G401 (cell line): ENCODE measurements around the gene KCNAB3. TPM values are rescaled to one million over a fixed set of nuclear protein-coding genes. Genes with fewer than 3 reads are reported as not detected.
"Not testable (repeated sequence)": the region's sequence is repeated elsewhere in the genome, so short reads cannot be mapped to it uniquely, and the experiment has no call there.

Experiments used
- DNase-seq: peaks from one replicate; pipeline ENCODE4 v3.0.0-alpha.2; 2015; ENCODE audit warnings: low spot score
- in situ Hi-C: cut with HindIII; loops from 2 replicates; pipeline ENCODE4 v1.10.0; 2016; ENCODE audit warnings: low sequenced_read_pairs, mixed read lengths
- total RNA-seq: library from RNA; depleted of rRNA; stranded (reverse); fragments of >200 nt; shearing (Covaris generic); gene quantifications from 2 replicates; pipeline ENCODE4 v1.2.3, GENCODE V29; 2014; rRNA removed

The KCNAB3 gene
- total RNA-seq: 0.49 TPM in 1 of 2 replicates, not detected in the other

DNA sequence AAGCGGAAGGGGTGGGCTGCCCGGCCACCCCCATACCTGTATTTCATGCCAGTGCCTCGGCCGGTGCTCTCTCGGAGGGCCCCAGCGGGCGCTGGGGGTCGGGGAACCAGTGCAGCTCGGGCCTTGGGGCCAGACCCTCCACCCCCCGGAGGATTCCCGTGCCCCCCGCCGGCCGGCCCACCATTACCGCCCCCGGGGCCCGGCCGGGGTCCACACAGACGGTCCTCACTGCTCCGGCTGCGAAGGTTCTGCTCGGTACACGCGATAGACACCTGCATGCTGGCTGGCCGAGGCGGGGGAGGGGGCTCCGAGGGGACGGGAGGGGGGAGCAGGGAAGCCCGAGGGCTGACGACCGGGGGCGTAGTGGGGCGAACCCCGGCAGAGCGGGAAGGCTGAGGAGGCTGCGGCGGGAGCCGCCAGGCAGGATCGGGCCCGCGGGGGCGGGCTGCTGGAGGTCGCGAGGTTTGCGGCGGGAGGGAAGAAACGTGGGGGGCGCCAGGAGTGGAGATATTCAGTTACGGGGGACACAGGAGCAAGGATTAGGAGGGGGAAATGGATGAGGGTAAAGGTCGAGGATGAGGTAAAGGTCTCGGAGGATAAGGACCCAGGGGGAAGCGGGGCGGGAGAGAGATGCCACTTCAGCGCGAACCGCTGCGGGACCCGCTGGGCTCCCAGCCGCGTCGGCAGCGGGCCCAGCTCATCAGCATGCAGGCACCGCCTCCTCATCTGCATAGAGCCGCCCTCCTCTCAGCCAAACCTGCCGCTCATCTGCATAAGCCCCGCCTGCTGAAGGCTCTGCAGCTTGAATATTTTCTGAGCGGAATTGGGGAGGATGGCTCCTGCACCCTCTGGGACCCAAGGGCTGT, at the start of gene KCNAB3:
KCNAB3 (minus strand) TSS at position 699 of the 866 bp plus-strand sequence; CDS start at position 278, 421 bp downstream.
- peak; percentile 94 for DNase-seq

DNA sequence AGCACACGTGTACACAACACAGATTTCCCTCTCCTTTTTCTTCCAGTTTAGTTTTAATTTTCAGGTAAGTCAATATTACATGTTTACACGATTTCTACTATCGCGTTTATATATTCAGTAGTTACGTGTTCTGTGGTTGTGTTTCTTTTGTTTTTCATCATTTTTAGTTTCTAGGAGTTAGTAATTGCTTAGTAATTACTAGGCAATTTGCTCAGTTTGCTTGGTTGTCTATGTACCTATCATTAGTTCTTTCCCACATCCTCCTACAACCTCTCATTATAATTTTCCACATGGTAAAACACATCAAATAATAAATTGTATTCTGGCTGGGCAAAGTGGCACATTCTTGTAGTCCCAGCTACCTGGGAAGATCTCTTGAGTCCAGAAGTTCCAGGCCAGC, 48.1 kb upstream of the KCNAB3 start:
- in situ Hi-C loops: no loop called here
- no peak for DNase-seq

More for the DNA sequence above, at the start of gene KCNAB3:
- in situ Hi-C loops: loop anchor here (5.0 kb wide), 1 partner anchor 88 kb away; no protein-coding TSS in a partner anchor

DNA sequence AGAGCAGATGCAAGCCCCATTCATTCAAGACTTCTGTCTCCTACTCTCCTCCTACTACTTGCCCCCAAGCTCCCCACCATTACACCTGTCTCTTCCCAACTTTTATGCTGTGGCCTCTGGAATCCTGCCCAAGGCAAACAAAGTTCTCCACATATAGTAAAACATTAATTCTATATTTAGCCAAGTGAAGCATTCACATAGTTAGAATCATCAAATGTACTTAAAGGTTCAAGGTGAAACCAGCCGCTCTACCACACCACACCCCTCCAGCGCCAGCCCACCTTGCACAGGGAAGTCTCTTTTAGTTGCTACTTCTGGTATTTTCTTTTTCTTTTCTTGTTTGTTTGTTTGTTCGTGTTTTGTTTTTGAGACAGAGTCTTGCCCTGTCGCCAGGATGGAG, 47.4 kb upstream of the KCNAB3 start:
- in situ Hi-C loops: no loop called here
- DNase-seq: no peak

DNA sequence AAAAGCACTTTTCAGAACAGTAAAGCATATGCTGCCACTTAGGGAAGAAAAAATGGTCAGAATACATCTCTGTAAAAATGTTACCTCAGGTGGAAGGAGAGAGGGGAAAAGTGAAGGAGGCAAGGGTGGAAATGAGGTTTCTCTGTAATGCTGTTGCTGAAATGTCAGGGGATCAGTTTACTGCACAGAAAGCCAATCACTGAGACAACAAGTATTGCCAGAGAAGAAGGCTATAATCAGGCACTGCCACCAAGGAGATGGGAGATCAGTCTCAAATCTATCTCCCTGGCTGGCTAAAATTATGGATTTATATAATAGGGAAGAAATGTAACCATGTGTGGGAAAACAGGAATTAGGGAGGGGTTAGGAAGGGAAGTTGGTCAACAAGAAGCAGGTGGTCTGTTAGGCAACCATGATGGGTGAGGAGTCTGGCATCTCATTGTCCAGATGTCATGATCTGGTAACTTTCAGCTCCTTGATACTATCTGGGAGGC, 45.0 kb upstream of the KCNAB3 start:
- in situ Hi-C loops: no loop called here
- DNase-seq: no peak

DNA sequence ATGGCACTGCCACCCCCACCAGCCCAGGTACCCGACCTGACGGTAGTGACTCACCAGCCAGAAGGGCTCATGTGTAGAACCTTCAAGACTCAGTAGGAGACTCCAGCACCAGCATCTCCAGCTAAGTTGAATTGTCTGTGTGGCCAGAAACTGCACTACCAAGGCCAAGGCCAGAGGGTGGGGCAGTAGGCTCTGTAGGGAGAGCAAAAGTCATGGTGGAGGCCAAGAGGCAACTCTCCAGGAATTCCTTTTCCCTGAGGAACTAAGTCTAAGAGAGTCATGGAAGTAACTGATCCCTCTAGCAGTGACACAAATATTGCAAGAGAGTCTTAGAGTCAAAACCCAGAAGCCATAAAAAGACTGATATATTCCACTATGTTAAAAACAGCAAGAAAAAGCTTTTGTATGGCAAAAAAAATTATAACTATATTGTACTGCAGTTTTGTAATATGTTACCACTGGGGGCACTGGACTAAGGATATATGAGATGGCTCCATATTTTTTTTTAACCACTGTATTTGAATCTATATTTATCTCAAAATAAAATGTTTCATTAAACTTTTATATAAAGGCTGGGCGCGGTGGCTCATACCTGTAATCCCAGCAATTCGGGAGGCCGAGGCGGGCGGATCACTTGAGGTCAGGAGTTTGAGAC, 42.6 kb upstream of the KCNAB3 start:
- DNase-seq: no peak
- in situ Hi-C loops: no loop called here

DNA sequence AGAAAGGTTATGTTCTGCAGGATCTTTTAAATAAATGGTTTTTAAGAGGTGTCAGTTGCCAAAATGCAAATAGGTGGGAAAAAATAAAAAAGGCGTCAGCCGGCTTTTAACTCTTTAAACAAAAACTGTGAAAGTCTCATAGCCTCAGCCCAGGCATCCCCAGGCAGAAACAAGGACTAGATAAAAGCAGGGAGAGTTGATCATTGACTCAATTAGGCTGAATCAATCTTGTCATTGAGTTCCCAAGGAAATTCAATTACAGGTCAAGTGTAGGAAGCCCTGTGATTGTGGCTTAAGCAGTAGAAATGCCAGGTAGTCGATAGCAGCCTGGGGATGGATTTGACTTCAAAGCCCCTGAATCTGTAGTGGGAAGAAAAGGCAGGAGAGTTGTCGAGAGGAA, 42.0 kb upstream of the KCNAB3 start:
- no peak for DNase-seq
- in situ Hi-C loops: no loop called here

DNA sequence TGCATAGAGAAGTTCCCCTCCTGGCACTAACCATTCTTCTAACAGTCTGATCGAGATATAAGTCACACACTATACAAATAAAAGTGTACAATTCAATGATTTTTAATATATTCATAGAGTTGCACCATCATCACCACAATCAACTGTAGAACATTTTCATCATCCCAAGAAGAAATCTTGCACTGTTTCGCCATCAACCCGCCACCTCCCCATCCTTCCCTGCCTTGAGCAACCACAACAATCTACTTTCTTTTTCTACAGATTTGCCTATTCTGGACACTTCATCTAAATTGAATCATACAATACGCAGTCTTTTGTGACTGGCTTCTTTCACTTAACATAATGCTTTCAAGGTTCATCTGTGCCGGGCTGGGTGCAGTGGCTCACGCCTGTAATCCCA, 39.8 kb upstream of the KCNAB3 start:
- in situ Hi-C loops: no loop called here
- no peak for DNase-seq

DNA sequence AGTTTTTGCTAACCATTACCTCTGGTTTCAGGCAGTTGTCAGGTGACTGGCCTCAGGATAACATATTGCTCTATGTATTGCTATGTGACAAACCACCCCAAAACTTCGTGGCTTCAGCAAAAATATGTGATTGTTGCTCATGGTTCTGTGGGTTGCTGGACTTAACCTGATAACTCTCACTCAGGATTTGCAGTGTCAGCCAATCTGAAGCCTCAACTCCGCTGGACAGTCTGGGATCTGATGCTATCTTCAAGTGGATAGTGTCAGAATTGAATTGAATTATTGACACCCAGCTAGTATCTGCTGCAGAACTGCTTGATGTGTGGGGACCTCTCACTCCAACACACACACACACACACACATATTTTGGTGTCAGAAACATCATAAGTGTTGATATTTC, 38.1 kb upstream of the KCNAB3 start:
- DNase-seq: no peak
- in situ Hi-C loops: no loop called here

DNA sequence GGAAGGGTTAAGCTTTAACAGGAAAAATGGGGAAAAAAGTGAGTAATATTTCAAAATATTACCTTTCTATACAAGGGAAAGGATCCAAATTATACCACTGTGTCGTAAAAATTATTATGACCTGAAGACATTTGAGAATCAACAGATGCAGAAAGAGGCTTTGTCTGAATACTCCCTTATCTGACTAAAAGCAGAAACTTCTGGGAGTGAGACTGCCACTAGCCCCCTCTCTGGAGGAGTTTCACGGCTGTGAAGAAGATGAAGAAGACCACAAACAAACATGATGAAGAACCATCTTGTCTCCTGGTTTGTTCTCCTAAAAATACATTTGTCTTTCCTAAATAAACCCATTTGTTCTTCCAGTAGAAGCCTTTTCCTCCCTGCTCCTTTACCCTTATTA, 31.8 kb upstream of the KCNAB3 start:
- no peak for DNase-seq
- in situ Hi-C loops: no loop called here

DNA sequence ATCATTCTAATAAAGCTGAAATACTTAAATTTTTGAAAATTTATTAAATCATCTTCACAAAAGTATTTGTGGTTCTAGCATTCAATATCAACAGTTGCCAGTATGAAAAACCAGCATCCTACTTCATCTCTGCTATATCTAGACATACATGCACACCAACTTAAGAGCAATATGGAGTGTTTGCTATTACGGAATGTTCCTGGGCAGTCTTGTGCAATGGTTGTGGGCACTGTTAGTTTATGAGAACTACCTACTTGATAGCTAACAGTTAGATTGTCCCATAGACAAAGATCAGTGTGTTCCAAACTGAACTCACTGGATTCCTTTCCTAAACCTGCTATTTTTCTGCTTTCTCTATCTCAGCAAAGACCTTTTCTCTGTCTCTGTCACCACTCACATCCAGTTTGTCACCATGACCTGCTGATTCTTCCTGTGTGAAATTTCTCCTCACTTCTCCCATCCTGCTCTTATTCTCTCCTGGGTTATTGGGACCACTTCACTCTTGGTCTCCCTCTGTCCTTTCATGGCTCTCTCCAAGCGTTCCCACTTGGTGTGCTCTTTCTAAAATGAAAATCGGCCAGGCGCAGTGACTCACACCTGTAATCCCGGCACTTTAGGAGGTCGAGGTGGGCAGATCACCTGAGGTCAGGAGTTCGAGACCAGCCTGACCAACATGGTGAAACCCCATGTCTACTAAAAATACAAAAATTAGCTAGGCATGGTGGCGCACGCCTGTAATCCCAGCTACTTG, 30.0 kb upstream of the KCNAB3 start:
- no peak for DNase-seq
- in situ Hi-C loops: no loop called here

DNA sequence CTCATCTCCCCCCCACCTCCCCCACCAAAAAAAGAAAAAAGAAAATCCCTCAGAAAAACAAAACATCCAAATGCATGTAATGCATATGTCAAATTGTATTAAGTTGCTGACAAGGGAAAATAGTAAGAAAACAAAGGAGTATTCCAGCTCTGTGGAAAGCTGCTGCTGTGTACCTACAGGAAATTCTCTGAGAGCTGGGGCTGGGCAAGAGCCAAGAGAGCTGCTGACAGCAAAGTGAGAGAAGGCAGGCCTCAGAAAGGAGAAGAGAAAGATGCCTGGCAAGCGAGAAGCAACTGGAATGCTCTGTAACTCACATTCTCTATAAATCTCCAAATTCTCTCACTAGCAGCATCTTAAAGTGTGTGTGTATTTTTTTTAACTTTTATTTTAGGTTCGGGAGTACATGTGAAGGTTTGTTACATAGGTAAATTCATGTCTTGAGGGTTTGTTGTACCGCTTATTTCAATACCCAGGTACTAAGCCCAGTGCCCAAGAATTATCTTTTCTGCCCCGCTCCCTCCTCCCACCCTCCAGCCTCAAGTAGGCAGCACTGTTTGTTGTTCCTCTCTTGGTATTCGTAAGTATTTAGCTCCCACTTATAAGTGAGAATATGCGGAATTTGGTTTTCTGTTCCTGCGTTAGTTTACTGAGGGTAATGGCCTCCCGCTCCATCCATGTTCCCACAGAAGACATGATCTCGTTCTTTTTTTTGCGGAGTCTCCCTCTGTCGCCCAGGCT, 26.7 kb upstream of the KCNAB3 start:
- no peak for DNase-seq
- in situ Hi-C loops: no loop called here

DNA sequence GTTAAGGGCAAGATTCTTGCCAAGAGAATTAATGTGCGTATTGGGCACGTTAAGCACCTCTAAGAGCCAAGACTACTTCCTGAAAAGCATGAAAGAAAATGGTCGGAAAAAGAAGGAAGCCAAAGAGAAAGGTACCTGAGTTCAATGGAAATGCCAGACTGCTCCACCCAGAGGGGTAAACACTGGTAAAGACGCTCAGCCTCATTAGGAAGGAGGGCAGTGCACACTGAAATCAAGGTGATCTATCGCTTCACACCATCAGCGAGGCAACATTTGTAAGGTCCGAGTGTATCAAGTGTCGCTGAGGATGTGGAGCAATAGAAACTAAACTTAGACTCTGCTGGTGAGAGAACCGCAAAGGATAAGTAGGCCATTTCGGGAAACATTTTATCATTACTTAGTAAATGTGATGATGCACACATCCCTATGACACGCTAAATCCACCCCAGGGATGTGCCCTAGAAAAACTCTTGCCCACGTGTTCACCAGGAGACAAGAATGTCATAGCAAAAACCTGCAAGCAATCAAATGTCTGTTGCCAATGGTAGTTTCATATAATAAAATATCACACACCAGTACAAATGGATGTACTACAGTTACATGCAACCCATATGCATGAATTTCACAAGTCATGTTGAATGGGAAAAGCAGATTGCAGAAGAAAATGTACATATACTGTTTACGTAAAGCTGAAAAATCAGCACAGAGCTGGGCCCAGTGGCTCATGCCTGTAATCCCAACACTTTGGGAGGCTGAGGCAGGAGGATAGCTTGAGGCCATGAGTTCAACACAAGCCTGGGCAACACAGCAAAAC, 26.0 kb upstream of the KCNAB3 start:
- DNase-seq: no peak
- in situ Hi-C loops: no loop called here

DNA sequence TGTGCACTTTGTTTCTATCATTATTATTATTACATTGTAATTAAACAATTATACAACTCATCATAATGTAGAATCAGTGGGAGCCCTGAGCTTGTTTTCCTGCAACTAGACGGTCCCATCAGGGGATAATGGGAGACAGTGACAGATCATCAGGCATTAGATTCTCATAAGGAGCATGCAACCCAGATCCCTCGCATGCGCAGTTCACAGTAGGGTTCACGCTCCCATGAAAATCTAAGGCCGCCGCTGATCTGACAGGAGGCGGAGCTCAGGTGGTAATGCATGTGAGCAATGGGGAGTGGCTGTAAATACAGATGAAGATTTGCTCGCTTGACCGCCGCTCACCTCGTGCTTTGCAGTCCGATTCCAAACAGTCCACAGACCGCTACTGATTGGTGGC, 23.6 kb upstream of the KCNAB3 start:
- in situ Hi-C loops, DNase-seq: not testable (repeated sequence)

DNA sequence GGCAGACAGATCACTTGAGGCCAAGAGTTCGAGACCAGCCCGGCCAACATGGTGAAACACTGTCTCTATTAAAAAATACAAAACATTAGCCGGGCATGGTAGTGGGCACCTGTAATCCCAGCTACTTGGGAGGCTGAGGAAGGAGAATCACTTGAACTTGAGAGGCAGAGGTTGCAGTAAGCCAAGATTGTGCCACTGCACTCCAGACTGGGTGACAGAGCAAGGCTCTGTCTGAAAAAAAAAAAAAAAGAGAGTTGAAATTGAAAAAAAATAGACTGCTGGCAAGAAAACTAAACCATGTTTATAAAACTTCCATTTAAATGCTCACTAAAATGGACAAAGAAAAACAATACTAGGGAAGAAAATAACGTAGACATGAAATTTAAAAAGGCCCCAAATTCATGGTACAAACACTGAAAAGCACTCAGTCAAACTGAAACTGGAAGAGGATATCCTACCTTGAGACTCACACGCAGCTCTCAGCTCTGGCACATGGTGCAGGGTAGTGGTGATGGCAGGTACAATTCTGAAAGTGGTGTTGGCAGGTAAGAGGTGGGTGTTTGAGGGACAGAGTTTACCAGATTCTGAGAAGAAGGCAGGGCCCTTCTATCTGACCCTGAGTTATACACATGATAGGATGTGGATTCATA, 21.6 kb upstream of the KCNAB3 start:
- no peak for DNase-seq
- in situ Hi-C loops: no loop called here

DNA sequence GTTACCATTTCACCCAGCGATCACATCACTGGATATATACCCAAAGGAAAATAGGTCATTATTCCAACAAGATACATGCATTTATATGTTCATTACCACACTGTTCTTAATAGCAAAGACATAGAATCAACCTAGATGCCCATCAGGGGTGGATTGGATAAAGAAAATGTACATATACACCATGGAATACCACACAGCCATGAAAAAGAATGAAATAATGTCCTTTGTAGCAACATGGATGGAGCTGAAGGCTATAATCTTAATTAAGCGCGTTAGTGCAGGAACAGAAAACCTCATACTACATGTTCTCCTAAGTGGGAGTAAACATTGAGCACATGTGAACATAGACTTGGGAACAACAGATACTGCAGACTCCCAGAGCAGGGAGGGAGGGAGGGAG, 20.9 kb upstream of the KCNAB3 start:
- in situ Hi-C loops: no loop called here
- DNase-seq: no peak

DNA sequence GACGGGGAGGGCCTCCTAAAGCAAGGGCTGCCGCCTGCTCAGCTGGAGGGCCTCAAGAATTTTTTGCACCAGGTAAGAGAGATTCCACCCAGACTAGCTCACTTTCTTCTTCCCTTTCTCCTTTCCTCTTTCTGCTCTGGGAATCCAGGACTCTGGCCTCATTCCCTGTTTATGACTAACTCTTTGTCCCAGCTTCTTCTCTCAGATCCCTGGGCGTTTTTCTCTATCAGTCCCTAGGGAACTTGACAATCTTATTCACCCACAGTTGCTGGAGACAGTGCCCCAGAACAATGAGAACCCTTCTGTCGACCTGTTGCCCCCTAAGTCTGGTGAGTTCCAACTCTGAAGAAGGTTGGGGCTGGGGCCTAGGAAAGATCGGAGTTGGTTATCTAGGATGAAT, 18.0 kb upstream of the KCNAB3 start:
- in situ Hi-C loops: no loop called here
- no peak for DNase-seq

DNA sequence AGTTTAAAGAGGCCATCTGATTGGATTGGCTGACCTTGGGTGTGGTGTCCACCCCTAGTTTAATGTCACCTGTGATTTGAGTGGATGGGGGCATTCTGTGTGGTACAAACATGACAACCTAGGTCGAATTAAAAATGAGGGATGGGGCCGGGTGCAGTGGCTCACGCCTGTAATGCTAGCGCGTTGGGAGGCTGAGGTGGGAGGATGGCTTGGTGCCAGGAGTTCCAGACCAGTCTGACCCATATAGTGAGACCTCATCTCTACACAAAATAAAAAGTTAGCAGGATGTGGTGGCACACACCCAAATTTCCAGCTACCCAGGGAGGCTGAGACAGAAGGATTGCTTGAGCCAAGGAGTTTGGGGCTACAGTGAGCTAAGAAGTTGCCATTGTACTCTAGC, 16.8 kb upstream of the KCNAB3 start:
- in situ Hi-C loops: no loop called here
- no peak for DNase-seq

DNA sequence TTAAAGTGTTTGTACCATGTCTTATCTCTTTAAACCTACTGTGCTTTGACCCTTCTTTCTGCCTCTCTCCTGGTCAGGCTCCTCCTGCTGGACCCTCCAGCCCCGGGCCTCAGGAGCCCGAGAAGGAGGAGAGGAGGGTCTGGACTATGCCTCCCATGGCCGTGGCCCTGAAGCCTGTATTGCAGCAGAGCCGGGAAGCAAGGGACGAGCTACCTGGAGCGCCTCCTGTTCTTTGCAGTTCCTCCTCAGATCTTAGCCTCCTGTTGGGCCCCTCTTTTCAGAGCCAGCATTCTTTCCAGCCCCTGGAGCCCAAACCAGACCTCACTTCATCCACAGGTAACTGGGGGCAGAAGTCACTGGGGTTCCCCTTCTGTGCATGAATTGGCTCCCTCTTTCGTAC, 16.0 kb upstream of the KCNAB3 start:
- DNase-seq: no peak
- in situ Hi-C loops: no loop called here
